ENCODE data around the gene FABP1.

DNA sequence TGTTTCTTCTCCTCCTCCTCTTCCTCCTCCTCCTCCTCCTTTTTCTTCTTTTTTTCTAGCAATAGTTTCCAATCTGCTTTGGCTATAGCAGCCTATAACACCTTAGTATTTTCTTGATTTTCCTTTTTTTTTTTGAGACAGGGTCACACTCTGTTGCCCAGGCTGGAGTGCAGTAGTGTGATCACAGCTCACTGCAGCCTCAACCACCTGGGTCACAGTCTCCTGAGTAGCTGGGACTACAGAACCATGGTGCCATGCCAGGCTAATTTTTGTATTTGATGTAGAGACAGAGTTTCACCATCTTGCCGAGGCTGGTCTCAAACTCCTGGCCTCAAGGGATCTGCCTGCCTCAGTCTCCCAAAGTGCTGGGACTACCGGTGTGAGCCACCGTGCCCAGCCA is 31.6 kb upstream of the FABP1 start:
- TF ChIP-seq EP300 (IDR thresholded peaks at IDR 0.05): no peak
- TF ChIP-seq, protein P1, sequence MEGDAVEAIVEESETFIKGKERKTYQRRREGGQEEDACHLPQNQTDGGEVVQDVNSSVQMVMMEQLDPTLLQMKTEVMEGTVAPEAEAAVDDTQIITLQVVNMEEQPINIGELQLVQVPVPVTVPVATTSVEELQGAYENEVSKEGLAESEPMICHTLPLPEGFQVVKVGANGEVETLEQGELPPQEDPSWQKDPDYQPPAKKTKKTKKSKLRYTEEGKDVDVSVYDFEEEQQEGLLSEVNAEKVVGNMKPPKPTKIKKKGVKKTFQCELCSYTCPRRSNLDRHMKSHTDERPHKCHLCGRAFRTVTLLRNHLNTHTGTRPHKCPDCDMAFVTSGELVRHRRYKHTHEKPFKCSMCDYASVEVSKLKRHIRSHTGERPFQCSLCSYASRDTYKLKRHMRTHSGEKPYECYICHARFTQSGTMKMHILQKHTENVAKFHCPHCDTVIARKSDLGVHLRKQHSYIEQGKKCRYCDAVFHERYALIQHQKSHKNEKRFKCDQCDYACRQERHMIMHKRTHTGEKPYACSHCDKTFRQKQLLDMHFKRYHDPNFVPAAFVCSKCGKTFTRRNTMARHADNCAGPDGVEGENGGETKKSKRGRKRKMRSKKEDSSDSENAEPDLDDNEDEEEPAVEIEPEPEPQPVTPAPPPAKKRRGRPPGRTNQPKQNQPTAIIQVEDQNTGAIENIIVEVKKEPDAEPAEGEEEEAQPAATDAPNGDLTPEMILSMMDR (IDR thresholded peaks at IDR 0.05): no peak
